ENCODE data around the gene PDSS2.
"Not testable (repeated sequence)": the region's sequence is repeated elsewhere in the genome, so short reads cannot be mapped to it uniquely, and the experiment has no call there.

The PDSS2 gene

DNA sequence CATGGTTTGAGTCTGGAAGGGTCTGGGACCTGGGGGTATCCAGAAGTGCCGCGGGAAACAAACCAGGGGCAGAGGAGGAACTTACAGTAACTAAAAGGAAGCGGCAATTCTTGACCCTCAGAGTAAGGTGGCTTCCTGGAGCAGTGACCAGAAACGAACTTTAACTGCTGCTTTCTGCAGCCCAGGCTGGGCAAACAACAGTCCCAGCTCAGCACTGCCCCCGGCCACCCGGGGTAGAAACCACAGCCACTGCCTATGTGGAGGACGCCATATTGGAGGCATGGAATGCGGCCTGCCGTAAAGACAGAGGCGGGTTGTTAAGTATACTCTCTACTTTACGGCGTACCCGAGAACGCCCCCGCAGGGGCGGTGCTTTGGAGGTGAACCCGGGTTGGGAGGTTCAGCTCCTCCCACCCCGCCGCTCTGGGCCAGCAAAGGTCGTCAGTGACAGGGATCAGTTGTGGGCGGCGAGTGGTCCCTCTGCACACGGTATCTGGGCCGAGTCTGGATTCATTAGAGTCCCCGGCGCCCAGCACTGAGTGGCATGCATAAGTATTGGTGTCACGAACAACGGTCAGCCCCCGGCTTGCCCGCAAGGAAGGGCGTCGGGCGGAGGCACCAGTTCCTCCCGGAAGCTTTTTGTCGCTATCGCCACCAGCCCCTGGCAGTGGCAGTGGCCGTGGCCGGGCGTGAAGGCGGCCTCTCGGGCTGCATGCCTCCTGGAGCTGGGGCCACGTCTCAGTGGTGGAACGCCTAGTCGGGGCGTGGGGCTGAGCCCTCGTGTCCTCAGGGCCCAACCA is at the start of gene PDSS2:
Gene PDSS2 (minus strand): TSS at position 282 of the 800 bp plus-strand sequence. CDS start 279 bp downstream, at position 3.
- peak; percentile 97 for DNase-seq (ENCODE audit: low read depth)

GRCh38 chr6:107506145-107506544 is 46.8 kb upstream of the PDSS2 start:
- no peak for DNase-seq (ENCODE audit: low read depth)

DNA sequence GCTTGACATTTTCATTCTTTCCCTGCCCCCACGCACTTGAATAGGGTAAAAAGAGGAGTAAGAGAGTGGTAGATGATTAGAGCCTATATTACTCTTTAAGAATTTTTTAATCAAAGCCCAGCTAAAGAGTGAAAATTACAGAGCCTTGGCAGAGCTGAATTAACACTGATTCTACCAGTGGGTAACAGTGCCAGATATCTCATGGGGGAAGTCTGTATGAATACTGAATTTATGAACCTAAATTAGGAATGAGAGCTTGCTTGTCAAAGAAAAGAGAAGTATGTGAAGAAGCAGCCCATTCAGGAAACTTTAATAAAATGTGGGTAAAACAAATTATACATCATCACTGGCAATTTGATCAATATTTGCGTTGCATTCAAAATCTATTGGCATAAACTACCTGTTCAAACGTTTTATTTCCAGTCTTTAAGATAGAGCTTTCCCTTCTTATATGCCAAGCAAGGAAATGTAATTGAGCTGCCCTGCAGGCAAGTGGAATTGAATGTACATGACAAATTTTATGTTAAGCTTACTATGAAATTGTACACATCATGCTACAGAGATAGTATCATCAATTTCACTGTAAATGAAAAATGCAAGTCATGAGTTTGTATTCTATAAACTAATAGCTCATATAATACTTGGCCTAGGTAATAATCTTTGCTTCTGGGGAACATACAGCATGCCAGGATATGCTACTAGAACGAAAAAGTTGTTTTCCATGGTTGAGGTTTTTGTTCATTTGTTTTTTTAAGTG is 45.1 kb upstream of the PDSS2 start:
- no peak for DNase-seq (ENCODE audit: low read depth)

GRCh38 chr6:107496892-107497684 is 37.7 kb upstream of the PDSS2 start:
- DNase-seq (ENCODE audit: low read depth) = no peak

- DNase-seq (ENCODE audit: low read depth) = no peak
These were observed 36.6 kb upstream of the PDSS2 start for GRCh38 chr6:107495971-107496370.

DNA sequence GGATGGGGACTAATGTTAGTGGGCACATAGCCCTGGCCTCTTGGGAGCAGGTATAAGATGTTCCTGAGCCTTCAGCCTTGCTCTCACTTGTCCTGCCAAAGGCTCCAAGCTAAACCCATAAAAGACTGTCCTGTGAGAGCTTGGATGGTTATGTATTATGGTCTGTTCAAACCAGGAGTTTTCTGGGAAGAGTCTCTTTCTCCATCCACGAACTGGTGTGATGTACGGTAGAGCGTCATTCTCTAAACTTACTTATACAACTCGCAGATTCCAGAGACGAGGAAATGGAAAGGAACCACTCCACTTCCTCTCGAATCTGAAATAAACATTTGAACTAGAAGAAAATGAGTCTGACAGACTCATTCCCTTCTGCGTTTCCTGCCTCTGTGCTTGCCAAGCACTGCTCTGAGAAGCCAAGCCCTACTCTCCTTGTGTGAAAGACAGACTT is 35.9 kb upstream of the PDSS2 start:
- DNase-seq (ENCODE audit: low read depth) = no peak

GRCh38 chr6:107493158-107494057 is 34.0 kb upstream of the PDSS2 start:
- no peak for DNase-seq (ENCODE audit: low read depth)

- DNase-seq (ENCODE audit: low read depth) = no peak
These were observed 32.6 kb upstream of the PDSS2 start for GRCh38 chr6:107491760-107492660.

DNA sequence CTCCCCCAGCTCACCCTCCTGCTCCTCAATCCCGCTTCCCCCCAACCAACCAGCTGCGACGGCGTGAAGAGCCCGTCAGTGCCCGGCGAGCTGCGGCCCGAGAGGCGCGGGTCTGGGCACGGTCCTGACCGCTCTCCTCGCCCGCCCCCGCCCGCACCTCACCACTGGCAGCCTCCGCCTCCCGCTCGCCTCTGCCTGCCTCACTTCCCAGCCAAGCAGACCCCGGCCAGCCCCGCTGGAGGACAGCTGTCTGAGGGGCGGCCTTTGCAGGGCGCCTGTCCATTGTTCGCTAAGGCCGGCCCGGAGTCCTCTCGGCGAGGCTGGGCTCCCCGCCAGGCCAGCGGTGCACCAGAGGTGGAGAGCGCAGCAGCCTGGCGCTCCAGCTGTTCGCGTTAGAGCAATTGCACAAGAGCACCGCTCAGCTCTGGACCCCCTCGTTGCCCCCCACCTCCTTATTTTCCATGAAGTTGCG is 31.8 kb upstream of the PDSS2 start:
- DNase-seq (ENCODE audit: low read depth) = no peak

- no peak for DNase-seq (ENCODE audit: low read depth)
These were observed 31.3 kb upstream of the PDSS2 start for GRCh38 chr6:107490566-107491137.

- DNase-seq (ENCODE audit: low read depth) = peak; percentile 12
These were observed 30.5 kb upstream of the PDSS2 start, which contains the start of gene SOBP for GRCh38 chr6:107489636-107490565. TSS of gene SOBP (plus strand) at chr6:107490117. CDS start at chr6:107490617, 500 bp downstream.

DNA sequence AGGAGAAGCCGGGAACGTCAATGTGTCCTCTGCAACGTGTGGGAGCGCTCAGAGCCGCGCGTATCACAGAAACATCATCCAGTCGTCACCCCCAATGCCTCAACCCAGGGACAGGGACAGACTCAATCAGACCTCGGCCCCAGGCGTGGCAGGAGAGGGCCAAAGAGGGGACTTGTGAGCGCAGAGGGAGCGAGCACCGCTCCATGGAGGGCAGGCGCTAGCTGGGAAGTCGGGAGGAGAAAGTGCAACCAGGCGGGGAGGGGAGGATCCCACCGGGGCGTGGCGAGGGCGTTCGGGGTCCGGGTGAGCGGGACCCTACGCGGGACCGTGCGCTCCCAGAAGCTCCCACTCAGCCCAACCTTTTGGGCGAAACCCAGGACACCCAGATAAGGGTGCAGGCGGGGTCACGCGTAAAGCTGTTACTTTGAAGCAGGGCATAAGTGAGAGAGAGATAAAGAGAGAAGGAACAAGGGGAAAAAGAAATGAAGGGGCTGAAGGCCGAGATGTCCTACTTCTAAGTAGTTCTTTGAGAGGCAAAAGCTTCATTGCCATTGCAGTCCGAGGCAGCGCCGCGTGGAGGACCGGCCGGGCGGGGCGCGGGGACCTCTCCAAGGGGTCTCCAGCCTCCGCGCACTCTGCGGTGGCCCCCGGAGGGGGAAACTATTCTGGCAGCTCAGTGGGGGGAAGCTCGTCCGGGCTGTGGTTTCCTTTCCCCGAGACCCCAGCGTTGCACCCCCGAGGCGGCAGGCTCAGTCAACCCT is 29.7 kb upstream of the PDSS2 start:
- DNase-seq (ENCODE audit: low read depth) = no peak

DNA sequence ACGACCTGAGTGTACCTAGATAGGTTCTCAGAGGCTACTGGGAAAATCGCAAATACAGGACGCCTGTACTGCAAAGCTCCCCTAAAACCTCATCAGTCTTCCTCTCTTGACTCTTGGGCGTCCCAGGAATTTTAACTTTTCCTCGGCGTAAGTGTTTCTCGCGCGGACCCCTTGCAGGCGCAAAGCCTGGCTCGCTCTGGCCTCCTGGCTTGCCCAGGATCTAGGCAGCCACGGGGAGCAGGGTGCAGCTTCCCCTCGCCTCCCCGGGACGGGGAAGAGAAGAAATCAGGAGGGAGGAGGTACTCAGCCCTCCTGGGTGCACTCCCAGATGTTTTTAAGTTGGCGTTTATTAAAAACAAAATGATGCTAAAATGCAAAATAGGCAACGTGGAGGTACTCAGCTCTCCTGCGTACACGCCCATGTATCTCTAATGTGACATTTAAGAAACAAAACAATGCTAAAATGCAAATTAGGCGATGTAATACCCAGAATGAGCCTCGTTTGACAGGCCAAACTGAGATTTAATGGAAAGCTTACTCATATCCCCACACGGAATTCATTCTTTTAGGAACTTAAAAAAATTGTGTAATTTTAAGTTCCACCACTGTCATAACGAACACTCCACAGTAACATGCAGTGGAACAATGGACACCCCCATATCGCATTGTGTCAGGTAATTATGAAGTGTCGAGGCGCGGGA is 29.0 kb upstream of the PDSS2 start:
- no peak for DNase-seq (ENCODE audit: low read depth)

GRCh38 chr6:107485157-107485556 is 25.8 kb upstream of the PDSS2 start:
- DNase-seq (ENCODE audit: low read depth) = no peak

GRCh38 chr6:107479089-107479690 is 19.8 kb upstream of the PDSS2 start:
- no peak for DNase-seq (ENCODE audit: low read depth)

DNA sequence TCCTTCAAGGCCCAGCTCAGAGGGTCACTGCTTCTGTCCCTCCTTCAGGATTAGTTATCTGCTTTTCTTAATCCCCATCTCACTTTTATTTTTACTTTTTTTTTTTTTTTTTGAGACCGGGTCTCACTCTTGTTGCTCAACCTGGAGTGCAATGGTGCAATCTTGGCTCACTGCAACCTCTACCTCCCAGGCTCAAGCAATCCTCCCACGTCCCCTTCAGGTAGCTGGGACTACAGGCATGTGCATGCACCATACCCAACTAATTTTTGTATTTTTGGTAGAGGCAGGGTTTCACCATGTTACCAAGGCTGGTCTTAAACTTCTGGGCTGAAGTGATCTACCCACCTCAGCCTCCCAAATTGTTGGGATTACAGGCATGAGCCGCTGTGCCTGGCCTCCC is 16.5 kb upstream of the PDSS2 start:
- DNase-seq (ENCODE audit: low read depth) = not testable (repeated sequence)

- not testable (repeated sequence) for DNase-seq (ENCODE audit: low read depth)
These were observed 16.0 kb upstream of the PDSS2 start for GRCh38 chr6:107475360-107475759.
